CD4-positive, alpha-beta T cell treated with Interleukin-21 for 1 hour (primary cell): ENCODE results near the gene CEBPE.

Experiments
- DNase-seq: peaks from one replicate; pipeline ENCODE4 v3.0.0-alpha.2; 2020

CEBPE gene

DNA sequence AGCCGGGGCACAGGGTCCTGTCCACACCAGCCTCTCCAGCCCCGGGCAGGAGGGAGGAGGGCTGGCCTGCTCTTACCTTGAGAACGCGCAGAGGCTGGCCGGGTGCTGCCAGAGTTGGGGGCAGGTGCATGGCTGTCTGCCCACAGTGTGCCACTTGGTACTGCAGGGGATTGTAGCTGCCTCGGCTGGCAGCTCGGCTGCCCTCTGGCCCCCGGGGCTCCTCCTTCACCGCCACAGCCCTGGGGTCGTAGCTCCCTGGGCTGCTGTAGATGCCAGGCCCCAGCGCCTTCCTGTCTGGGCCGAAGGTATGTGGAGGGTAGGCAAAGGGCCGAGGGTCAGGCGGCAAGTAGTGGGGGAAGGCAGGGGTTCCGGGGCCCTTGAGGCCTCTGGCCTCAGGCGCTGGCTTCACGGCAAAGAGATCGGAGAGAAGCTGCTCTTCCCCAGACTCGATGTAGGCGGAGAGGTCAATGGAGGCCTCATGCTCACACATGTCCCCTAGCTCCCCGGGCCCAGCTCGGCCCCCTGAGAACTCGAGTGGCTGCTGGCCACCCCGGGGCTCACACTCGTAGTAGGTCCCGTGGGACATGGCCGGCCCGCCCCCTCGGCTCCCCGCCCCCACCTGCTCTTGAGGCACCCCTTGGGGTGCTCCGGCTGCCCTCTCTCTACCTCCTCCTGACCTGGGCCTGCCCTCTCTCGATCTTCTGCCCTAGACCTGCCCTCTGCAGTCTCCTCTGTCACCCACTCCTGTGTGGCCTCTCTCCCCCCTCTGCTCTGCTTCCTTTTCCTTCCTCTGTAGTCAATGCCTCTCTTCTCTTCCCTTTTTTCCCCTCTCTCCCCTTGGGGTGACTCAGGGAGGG is at the start of gene CEBPE:
Gene CEBPE, minus strand, starts transcription at position 750 of the 857 bp plus-strand sequence. Its CDS starts 164 bp downstream, at position 586.
- DNase-seq, result no peak

DNA sequence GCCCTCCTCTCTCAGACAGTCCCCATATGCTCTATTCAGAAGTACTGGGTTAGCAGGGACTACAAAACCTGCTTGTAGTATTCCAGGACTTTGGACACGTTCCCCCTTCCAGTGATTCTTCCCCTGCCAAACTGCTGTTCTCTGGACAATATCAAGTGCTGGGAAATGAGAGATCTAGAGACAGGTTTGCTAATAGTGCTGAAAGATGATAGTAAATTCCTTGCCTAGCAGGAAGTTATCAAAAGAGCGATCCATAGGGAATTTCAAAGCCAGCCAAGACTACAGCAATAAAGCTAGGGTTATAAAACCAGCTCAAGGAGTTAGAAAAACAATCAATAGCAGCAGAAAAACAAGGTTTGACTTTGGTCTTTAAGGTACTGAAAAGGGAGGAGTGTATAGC is 49.2 kb upstream of the CEBPE start:
- no peak for DNase-seq

DNA sequence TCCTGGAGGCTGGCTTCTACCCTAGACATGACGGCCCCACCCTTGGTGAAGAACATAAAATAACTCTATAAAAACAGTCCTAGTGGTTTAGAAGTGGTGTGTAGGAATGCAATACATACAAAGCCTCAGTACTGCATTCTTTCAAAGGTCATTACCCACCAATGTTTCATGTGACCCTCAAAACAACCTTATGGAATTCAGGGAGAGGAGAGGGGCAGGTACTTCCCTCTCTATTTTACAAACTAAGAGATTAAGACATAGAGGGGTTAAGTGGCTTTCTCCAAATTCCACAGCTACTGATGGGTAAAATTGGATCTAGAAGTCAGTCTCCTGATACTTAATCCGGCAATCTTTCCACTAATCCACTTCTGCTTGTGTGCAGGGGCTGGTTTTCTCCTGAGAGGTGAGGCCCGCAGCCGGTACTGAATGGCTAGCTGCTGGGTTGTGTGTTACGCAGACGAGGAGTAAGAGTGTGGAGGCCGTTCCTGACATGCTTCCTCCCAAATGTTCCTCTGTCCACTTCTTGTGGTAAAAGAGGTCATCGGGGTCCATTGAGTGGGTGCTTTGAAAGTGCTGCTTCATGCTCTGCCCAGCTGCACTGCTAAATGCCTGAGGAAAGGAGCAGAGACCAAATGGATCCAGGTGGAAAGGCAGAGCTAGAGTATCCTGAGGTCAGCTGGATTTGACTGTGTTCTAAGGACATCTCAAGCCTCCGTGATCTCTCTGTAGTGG is 48.2 kb upstream of the CEBPE start:
- no peak for DNase-seq

DNA sequence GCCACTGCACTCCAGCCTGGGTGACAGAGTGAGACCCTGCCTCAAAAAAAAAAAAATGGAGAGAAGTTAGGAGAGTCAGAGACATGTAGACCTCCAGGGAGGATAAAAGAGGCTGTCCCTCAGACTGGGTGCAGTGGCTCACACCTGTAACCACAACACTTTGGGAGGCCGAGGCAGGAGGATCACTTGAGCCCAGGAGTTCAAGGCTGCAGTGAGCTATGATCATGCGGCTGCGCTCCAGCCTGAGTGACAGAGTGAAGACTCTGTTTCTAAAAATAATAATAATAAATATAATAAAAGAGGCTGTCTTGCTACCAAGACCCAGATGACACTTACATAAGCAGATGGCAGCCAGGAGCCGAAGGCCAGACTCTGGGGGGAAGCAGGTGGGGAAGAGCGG is 45.9 kb upstream of the CEBPE start:
- DNase-seq, result no peak

DNA sequence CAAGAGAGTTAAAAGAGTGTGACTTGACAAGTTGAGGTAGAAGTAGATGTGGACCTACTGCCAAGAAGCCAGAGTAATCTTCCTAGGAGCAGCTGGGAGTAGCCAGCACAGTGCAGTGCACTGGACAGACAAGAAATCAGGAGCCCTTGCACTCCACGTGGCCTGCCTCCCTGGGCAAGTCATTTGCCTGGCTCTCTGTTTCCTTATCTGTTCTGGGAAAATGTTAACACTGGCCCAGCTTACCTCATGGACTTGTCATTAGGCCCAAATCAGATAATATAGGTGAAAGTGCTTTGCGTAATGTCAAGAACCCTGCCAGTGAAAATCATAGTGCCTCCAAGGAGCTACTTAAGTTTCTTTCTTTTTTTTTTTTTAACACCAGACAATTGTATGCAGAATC is 45.2 kb upstream of the CEBPE start:
- no peak for DNase-seq

DNA sequence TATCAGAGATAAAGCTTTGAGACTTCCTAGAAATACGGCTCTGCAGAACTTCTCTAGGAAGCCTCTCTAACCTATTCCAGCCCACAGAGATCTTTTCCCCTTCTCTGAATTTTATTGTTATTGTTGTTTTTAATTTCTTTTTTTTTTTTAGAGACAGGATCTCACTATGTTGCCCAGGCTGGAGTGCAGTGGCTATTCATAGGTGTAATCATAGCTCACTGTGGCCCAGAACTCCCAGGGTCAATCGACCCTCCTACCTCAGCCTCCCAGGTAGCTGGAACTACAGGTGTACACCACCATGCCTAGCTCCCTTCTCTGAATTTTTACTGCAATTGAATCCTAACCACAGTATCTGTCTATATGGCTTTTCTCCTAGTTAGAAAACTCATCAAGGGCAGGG is 44.8 kb upstream of the CEBPE start:
- no peak for DNase-seq

DNA sequence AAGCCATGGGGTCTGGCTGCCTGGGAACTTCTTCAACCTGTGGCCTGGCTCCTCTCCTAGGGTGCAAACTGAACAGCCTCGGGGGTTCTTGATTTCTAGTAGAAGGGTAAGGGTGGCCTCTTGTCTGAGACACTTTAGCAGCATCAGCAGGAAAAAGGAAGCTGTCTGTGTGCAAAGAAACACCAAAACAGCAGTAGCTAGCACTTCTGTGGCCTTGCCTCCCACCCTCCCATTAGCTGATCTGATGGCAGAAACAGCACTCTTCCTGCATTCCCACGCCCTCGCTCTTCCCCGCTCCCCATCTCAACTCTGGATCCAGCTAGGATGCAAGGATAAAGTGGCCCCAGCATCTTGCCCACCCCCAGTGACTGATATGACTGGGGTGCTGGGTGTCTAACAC is 43.7 kb upstream of the CEBPE start:
- no peak for DNase-seq

DNA sequence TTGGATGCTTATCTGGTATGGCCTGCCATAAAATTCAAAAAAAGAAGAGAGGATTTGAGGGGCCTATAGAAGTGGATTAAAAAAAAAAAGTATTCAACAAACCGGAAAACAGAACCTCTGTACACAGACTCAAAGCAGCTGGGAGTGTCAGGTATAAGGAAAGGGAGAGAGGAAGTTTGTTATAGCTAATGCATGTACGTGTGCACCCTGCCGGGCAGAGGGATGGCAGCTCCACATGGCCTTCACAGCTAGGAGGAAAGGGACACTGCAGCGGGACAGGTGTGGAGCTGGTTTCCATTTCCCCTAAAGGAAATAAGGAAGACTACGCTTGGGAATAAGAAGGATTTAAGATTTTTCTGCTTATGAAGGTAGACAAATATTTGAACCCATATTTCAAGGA is 43.0 kb upstream of the CEBPE start:
- DNase-seq, result no peak

DNA sequence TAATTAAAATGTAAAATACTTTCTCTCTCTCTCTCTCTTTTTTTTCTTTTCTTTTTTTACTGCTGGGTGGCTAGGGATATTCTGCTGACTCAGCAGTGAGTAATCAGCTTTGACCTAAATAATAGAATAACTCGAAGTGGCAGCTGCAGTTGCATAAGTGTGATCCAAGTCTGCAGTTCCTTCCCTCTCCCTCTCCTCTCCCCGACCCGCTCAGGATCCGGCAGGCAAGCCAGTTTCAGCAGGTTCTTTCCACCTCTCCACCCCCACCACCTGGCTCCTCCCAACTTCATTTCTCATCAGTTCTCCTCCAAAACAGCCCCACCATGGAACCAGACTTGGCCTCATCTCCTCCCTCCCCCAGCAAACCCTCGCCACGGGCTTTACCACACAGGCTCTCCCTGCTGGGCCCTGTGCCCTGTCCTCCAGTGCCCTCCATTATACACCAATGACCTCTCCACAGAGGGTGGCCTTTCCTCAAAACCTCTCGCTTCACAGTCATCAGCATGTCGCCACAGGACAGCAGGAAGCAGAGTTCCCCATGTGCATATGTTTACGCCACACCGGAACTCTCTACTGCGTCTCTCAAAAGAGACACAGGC is 42.0 kb upstream of the CEBPE start:
- no peak for DNase-seq

DNA sequence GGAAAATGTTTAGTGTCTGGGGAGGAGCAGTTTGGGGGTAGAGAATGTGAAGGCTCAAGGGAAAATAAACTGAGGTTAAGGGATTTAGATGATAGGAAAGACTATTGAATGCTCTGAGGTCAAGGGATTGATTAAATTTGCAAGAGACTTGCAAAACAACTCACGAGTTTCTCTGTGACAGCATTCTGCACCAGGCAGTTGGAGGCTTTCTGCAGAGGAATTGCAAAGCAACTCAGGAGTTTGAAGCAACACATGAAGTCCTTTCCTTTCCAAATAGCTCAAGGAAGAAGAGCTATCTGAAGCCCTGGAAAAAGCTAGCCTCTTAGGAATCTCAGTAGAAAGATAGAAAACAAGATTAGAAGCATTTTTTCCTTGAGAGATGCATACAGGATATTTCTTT is 40.5 kb upstream of the CEBPE start:
- DNase-seq, result no peak

DNA sequence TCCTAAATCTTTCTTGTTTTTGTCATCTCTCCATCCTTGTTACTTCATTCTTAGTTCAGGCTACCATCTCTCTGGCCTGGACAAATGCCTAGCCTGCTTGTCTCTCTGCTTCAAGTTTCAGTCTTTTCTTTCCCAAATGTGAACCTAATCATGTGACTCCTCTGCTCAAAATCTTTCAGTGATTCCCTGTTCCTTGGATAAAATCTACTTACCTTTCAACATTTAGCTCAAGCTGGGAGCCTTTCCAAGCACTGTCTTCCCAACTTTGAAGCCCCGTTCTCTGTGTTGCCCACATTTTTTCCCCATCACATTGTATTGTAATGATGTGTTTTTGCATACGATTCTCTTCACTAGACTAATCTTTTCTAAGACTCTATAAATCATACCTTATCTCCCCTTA is 39.7 kb upstream of the CEBPE start:
- DNase-seq, result no peak

DNA sequence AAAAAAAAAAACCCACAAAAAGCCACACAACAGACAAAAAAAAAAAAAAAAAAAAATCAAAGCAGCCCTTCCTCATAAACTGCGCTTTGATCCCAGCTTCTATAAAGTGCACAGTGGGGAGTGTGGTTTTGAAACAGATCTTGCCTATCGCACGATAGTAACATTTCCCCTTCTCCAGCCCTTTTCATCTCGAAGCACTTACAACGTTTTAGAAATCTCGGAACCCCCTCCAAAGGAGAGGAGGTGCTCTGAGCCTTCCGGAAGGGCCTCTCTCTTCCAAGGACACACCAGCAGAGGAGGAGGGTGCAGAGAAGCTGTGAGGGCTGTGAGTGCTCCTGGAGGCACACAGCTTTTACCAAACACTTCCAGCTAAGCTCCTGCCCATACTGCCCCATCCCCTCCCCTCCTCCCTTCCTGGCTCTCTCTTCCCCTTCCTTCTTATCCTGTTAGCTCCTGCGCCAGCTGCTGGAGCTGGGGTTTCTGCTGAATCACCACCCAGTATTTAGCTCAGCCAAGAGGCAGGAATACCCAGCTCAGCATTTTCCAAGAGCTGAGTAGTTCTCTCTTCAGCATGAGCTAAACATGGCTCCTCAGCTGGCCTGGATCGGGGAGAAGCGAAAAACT is 36.0 kb upstream of the CEBPE start:
- no peak for DNase-seq

DNA sequence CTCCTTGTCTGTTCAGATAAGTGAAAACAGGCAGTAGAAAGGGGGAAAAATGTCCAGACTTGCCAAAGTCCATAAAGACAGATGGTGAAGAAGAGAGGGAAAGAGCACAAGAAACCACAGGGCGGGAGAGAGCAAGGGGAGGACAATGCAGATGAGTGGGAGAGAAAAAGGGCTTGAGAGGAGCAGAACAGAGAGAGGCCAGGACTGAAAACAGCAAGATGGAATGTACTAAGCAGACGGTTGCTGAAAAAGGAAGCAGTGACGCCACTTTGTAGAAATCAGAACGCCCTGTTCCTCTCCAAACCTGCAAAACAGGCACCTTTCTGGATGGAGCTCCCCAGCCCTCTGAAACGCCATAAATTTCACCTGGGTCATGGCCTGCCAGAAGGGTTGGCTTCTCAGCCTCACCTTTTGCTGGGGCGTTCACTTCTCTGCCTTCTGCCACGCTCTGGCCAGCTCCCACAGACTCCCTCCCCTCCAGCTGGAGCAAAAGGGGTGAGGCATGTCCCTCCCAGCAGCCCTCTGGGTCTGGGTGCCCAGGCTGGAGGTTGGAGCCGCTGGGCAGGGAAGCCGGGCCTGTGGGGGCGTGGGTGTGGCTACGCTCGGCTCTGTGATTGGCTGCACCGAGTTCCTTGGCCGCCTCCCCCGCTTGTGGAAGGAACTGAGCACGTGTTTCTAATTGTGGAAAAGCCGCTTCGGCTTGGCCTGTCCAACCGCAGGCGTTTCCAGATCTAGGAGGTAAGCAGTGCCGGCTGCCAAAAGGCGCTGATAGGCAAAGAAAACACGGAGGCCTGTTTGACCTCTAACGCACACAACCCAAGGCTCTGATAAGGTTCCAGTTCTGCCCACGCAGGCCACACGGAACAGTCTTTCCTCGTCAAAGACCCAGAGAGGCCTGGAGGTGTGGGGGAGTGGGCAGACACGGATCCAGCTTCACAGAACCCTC is 35.1 kb upstream of the CEBPE start:
- DNase-seq, result no peak

DNA sequence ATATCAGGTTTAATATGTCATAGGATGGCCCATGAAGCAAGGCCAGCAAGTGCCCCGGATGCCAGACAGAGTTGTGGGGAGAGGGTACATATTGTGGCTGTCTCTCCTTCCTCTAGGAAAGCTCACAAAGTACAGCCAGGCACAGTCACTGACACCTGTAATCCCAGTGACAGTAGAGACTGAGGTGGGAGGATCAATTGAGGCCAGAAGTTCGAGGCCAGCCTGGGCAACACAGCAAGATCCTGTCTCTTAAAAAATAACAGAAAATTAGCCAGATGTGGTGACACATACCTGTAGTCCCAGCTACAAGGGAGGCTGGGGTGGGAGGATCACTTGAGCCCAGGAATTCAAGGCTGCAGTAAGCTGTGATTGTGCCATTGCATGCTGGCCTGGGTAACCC is 32.3 kb upstream of the CEBPE start:
- DNase-seq, result no peak

DNA sequence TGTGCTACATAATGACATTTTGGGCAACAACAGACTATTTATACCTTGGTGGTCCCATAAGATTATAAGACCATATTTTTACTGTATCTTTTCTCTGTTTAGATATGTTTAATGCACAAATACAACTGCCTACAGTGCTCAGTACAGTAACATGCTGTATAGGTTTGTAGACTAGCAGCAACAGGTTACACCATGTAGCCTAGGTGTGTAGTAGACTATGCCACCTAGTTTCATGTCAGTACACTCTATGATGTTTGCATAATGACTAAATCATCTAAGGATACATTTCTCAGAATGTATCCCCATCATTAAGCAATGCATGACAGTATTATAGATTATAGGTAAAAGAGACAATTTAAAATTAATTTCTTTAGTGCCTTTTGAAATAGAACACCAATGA is 30.7 kb upstream of the CEBPE start:
- no peak for DNase-seq

DNA sequence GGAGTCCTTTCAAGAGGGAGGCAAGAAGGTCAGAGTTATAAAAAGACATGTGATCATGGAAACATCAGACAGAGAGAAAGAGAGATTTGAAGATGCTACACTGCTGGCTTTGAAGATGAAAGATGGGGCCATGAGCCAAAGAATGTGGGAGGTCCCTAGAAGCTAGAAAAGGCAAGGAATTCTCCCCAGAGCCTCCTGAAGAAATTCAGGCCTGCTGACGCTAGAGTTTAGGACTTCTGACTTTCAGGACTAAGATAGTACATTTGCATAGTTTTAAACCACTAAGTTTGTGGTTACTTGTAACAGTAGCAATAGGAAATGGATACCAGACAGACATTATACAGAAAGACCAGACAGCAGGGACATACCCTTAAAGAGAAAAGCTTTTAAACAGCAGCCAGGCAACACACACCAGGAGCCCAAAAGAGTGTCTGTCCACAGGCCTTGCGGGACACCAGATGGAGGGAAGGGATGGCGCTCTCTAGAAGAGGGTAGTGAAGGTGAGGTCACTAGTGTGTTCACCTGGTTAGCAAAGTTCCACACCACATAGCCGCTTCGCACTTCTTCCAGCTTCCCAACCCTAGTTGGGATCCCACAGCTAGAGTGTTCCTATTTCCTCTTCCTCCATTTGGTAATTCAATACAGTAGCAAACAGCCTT is 29.7 kb upstream of the CEBPE start:
- no peak for DNase-seq

DNA sequence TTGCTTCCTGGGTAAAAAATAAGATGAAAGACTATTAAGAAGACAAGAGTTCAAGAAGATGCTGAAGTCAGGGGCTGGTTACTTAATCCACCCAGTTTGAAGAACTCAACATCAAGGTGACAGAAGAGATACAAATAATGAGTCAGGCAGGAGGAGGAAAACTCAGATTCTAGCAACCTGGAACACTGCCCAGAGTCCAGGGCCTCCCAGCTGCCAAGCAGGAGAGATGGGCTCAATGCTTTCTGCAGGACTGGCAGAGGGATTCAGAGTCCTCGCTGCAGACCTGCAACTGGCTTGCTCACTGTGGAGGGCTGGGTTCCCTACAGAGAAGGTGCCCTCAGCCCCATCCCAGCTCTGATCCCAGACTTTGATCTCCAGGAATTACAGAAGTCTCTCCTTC is 28.6 kb upstream of the CEBPE start:
- no peak for DNase-seq

DNA sequence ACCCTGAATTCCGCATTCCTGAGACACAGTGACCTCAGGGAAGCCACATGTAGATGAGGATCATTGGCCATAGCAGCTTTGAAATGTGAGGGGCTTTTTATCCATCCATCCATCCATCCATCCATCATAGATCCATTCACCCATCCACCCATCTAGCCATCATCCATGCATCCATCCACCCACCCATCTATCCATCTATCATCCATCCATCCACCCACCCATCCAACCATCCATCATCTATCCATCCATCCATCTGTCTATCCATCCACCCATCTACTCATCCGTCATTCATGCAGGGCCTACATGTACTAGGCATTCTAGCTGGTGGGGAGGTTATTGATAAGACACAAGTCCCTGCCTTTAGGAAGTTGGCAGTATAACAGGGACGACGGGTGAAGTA is 27.9 kb upstream of the CEBPE start:
- no peak for DNase-seq

DNA sequence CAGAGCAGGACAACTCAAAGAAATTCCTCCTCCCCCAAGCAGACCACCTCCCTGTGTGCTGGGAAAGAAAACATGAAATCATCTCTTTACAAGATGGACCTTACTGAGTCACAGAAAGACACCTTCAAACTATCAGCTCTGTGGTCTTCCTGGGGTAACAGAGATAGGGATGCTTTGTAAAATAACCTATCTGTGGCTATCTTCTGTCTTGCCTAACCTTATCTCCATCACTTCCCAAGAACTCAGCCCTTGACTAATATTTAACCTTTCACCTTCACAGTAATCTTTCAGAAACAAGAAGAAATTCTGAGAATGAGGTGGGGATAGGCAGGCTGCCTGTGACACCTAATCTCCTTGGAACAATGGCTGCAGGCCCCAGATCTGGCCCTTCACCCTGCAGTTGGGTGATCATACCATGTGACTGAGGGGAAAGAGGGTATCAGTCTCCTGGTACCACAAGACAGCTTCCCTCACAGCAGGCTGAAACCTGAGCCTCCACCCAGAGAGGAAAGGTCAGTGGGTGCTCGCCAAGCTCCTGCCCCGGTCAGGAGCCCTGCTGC is 27.4 kb upstream of the CEBPE start:
- no peak for DNase-seq

DNA sequence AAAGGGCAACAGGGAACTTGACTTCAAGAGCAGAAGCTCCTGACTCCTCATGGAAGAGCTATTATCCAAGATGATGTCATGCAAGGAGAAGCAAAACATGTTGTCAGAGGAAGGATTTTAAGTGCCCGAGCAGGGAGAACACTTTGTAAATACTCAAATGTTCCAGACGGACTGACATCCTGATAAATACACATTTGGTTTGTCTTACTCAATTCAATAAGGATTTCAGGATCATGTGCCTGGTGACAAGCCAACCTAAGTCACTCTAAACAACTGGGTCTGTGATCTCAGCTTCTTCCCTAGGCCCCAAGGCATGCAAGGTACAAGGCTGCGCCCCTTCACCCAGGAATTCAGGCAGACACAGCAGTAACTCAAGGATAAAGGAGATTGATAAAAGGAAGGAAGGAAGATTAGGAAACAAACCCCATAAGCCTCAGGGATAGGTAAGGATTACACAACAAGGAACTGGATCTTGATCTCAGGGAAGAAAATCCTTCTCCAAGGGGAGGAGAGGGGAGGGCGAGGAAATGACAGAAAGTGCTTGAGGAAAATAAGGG is 26.8 kb upstream of the CEBPE start:
- DNase-seq, result no peak

DNA sequence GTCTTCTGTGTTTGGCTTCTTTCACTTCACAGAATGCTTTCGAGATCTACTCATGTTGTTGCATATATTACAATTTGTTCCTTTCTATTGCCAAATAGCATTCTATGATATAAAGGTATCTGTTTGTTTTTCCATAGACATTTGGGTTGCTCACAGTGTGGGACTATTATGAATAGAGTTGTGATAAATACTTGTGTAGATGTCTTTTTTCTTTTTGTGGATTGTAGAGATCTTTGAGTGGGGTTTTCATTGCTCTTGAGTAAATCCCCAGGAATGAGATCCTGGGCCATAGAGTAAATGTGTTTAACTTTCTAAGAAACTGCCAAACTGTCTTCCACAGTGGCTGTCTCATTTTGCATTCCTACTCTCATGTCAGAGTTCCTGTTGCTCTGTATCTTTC is 24.9 kb upstream of the CEBPE start:
- DNase-seq, result no peak
